Endothelial cell of umbilical vein (primary cell): ENCODE data around the gene TEX38. TPM values are rescaled to one million over a fixed set of nuclear protein-coding genes. Genes with fewer than 3 reads are reported as not detected.

Experiments used
- Bru-seq: library from RNA; stranded (reverse); fragments of 400-500 nt; gene quantifications from one replicate; lab custom pipeline; 2021; lab: Mats Ljungman, UMichigan
- BruChase-seq, 2 experiments: library from RNA; stranded (reverse); fragments of 400-500 nt; gene quantifications; one replicate each; lab custom pipeline; 2021; lab: Mats Ljungman, UMichigan
- BruUV-seq: library from RNA; stranded (reverse); fragments of 400-500 nt; replicated peaks from 2 replicates; lab custom pipeline; 2021; lab: Mats Ljungman, UMichigan
- CTCF ChIA-PET: fragments of 300-600, 350-600 bp; sonication (Branson Sonifier 250); formaldehyde crosslinking; loops from one replicate; lab custom pipeline; 2021; ENCODE audit warnings: antibody characterized with exemption, inconsistent platforms; lab: Charles Lee
- POLR2A ChIA-PET: fragments of 300-600, 350-600 bp; sonication (Branson Sonifier 250); formaldehyde crosslinking; loops from one replicate; lab custom pipeline; 2021; ENCODE audit warnings: antibody characterized with exemption, inconsistent platforms; lab: Charles Lee
- DNase-seq: peaks from one replicate; pipeline ENCODE4 v3.0.0-alpha.2; 2011; ENCODE audit warnings: low read depth, low spot score
- FAIRE-seq: peaks from 2 replicates; lab custom pipeline; 2011; peaks lifted over from hg19 to GRCh38; lab: Jason Lieb, UNC
- H2AFZ ChIP-seq: 2 replicates; pipeline ENCODE4 v1.6.0; 2012; ENCODE audit warnings: low read depth, low read length, control low read depth, inconsistent platforms
- H3K27ac ChIP-seq: 2 replicates; pipeline ENCODE4 v1.5.1; 2011; ENCODE audit warnings: low read depth, mild to moderate bottlenecking, control low read depth, low read length, moderate library complexity; ENCODE audit not compliant: insufficient read depth
- H3K27me3 ChIP-seq, 2 experiments: 2 replicates each; pipeline versions ENCODE4 v1.6.0 to v1.6.1; 2011; ENCODE audit warnings: low read length in 2 of 2, mixed read lengths in 1 of 2; ENCODE audit not compliant: control insufficient read depth in 2 of 2, insufficient read depth in 2 of 2
- H3K36me3 ChIP-seq, 2 experiments: 2 replicates in 1 of 2; 3 replicates in 1 of 2; pipeline ENCODE4 v1.5.1; 2011; ENCODE audit warnings: low read length in 2 of 2, mild to moderate bottlenecking in 1 of 2, moderate library complexity in 1 of 2; ENCODE audit not compliant: control insufficient read depth in 2 of 2, insufficient read depth in 2 of 2; ENCODE audit errors: extremely low read depth in 1 of 2
- H3K4me1 ChIP-seq: 3 replicates; pipeline ENCODE4 v1.5.1; 2011; ENCODE audit warnings: mild to moderate bottlenecking, low read length; ENCODE audit not compliant: control insufficient read depth, insufficient read depth; ENCODE audit errors: extremely low read depth
- H3K4me2 ChIP-seq: 2 replicates; pipeline ENCODE4 v1.6.1; 2011; ENCODE audit warnings: low read length, control low read depth, mixed read lengths; ENCODE audit not compliant: insufficient read depth
- H3K4me3 ChIP-seq, 3 experiments: fragments of 200-600 bp in 1 of 3; sonication (generic), shearing (Covaris generic) in 1 of 3; replicated peaks in 1 of 3; 2 replicates each; pipeline ENCODE4 v1.5.1; 2011 to 2016; ENCODE audit warnings: control low read depth in 3 of 3, low read length in 3 of 3, mild to moderate bottlenecking in 2 of 3, inconsistent platforms in 1 of 3, low read depth in 1 of 3, moderate library complexity in 1 of 3; ENCODE audit not compliant: insufficient read depth in 1 of 3
- H3K79me2 ChIP-seq: 2 replicates; pipeline ENCODE4 v1.6.0; 2012; ENCODE audit warnings: low read length, inconsistent platforms; ENCODE audit not compliant: control insufficient read depth, insufficient read depth
- H3K9ac ChIP-seq: replicated peaks from 2 replicates; pipeline ENCODE3; 2011; ENCODE audit warnings: low read length, control low read depth; ENCODE audit not compliant: insufficient read depth; ENCODE audit errors: extremely low read depth
- H3K9me1 ChIP-seq: replicated peaks from 3 replicates; pipeline ENCODE4 v1.6.0; 2011; ENCODE audit warnings: mild to moderate bottlenecking, low read length; ENCODE audit not compliant: control insufficient read depth, insufficient read depth; ENCODE audit errors: extremely low read depth
- H3K9me3 ChIP-seq: replicated peaks from 2 replicates; pipeline ENCODE4 v1.5.1; 2012; ENCODE audit warnings: low read length, inconsistent platforms; ENCODE audit not compliant: control insufficient read depth, insufficient read depth
- H4K20me1 ChIP-seq: replicated peaks from 2 replicates; pipeline ENCODE3; 2011; ENCODE audit warnings: mild to moderate bottlenecking, low read length; ENCODE audit not compliant: control insufficient read depth, insufficient read depth; ENCODE audit errors: extremely low read depth
- EZH2 ChIP-seq: IDR thresholded peaks from 2 replicates; pipeline ENCODE4 v1.6.1; 2012; ENCODE audit warnings: borderline replicate concordance, low read depth, mild to moderate bottlenecking, moderate library complexity, low read length, inconsistent platforms; ENCODE audit not compliant: severe bottlenecking
- MAX ChIP-seq: IDR thresholded peaks from 2 replicates; pipeline ENCODE4 v1.6.1; 2011; ENCODE audit not compliant: insufficient read depth, insufficient read length
- POLR2A ChIP-seq: IDR thresholded peaks from 2 replicates; pipeline ENCODE4 v1.6.1; 2012; ENCODE audit warnings: low read depth, mild to moderate bottlenecking, control low read depth, low read length
- POLR2AphosphoS5 ChIP-seq: IDR thresholded peaks from 2 replicates; pipeline ENCODE4 v1.6.1; 2012; ENCODE audit warnings: low read depth, mild to moderate bottlenecking, control low read depth, low read length, moderate library complexity; ENCODE audit not compliant: insufficient read depth
- dilution Hi-C: fragments of 300-500 bp; cut with MboI; formaldehyde crosslinking; loops from one replicate; pipeline ENCODE4 v1.15.0; 2019; ENCODE audit warnings: low sequenced_read_pairs; ENCODE audit not compliant: extremely low pct_ligation_motif_present
- intact Hi-C: fragments of 100-400 bp; cut with micrococcal nuclease; formaldehyde crosslinking; loops from one replicate; pipeline ENCODE4 v1.10.0; 2022
- long read RNA-seq: library from polyadenylated mRNA; stranded (forward); transcript quantifications from one replicate; pipeline ENCODE4 v2.0.0, GENCODE V29; 2021
- polyA minus RNA-seq, 3 experiments: library from RNA; depleted of rRNA, polyadenylated mRNA; stranded (reverse); fragments of >200 nt; gene quantifications; 1 replicate in 1 of 3; 2 replicates in 2 of 3; pipeline ENCODE4 v1.2.3, GENCODE V29; 2011
- polyA plus RNA-seq, 4 experiments: library from polyadenylated mRNA; depleted of rRNA in 3 of 4; stranded (reverse) in 3 of 4; unstranded in 1 of 4; fragments of >200 nt; gene quantifications; 2 replicates each; pipeline versions ENCODE4 v1.2.1 to v1.2.3, GENCODE V29; 2011 to 2012; ENCODE audit warnings: missing spikeins in 1 of 4
- total RNA-seq: library from RNA; stranded (reverse); gene quantifications from 2 replicates; pipeline ENCODE4 v1.2.3, GENCODE V29; 2021

TEX38 gene
- not detected in 2 replicates for total RNA-seq
- not detected in 2 replicates for polyA plus RNA-seq
- not detected in 2 replicates for polyA plus RNA-seq (2011; cell fraction: cytosol; rRNA removed)
- not detected in 2 replicates for polyA plus RNA-seq (2011; cell fraction: nucleus; rRNA removed)
- not detected in 2 replicates for polyA plus RNA-seq (2012)
- not detected in 2 replicates for polyA minus RNA-seq
- polyA minus RNA-seq (2011; cell fraction: cytosol; rRNA and poly(A)+ RNA removed), result not detected
- not detected in 2 replicates for polyA minus RNA-seq (2011; cell fraction: nucleus; rRNA and poly(A)+ RNA removed)
- Bru-seq, nascent RNA, result percentile 19 among the genes with signal in this experiment
- BruChase-seq, experiment 1, labeled RNA remaining after a 6-hour chase, result not detected
- BruChase-seq, experiment 2, labeled RNA remaining after a 2-hour chase, result not detected
- long read RNA-seq, result 0 reads

GRCh38 chr1:46671554-46671953 lies at the start of gene TEX38:
Gene TEX38 (plus strand): TSS chr1:46671854. CDS start chr1:46671935, 81 bp downstream.
- CTCF ChIA-PET, result no interaction called here

GRCh38 chr1:46621930-46622329 lies 49.7 kb upstream of the TEX38 start:
- Histone ChIP-seq H3K4me2 (no peak overlapping the region), H3K27me3 (no peaks in the 10 kb centered on the region), H3K4me1 (peaks cover 4% of the 10 kb centered on the region), H3K36me3 (no peaks in the 10 kb centered on the region), H3K27ac (no peak overlapping the region), H3K9ac (no peak overlapping the region), H3K79me2 (no peaks in the 10 kb centered on the region), H4K20me1 (no peaks in the 10 kb centered on the region), H3K9me3 (no peaks in the 10 kb centered on the region), H3K9me1 (no peaks in the 10 kb centered on the region), H2AFZ (no peak overlapping the region), H3K4me3 (no peak overlapping the region)
- BruUV-seq, result no TSS peak
- intact Hi-C loops, result loop anchor here (1.0 kb wide), 1 partner anchor 103 kb away; no protein-coding TSS in a partner anchor
- ChIA-PET POLR2A (no interaction called here), CTCF (interaction anchor here (0.7 to 5.4 kb wide), 8 partner anchors 10 to 106 kb away, joined by 3 to 79 read pairs (median 4); partner anchors contain the start of gene MKNK1)
- dilution Hi-C loops, result no loop called here
- DNase-seq (no peak), FAIRE-seq (no peak)
- TF ChIP-seq MAX (no peak), EZH2 (no peak), POLR2AphosphoS5 (no peak)

More at GRCh38 chr1:46671554-46671953, at the start of gene TEX38:
- no peak within 1 kb of the TSS for H3K4me3 ChIP-seq
- H3K27ac ChIP-seq, result no peak within 1 kb of the TSS
- POLR2A ChIA-PET, result no interaction called here
- peaks cover 0 to 4% of the 10 kb centered on the region in 2 experiments for H3K36me3 ChIP-seq
- peaks cover 12% of the 10 kb centered on the region for H3K4me1 ChIP-seq
- H3K9me1 ChIP-seq, result no peaks in the 10 kb centered on the region
- no peaks in the 10 kb centered on the region for H4K20me1 ChIP-seq
- no peak within 1 kb of the TSS for H2AFZ ChIP-seq
- peaks cover 9% of the 10 kb centered on the region for H3K79me2 ChIP-seq
- FAIRE-seq, result no peak
- intact Hi-C loops (no loop called here), dilution Hi-C loops (no loop called here)
- TF ChIP-seq POLR2A, result no peak
- no peak within 1 kb of the TSS for H3K9ac ChIP-seq
- no peaks in the 10 kb centered on the region for H3K9me3 ChIP-seq
- DNase-seq, result no peak
- BruUV-seq, result no TSS peak
- no peak within 1 kb of the TSS for H3K4me2 ChIP-seq
- H3K27me3 ChIP-seq, result no peaks in the 10 kb centered on the region
